Measurements from ENCODE around the gene TPGS2.
"Not testable (repeated sequence)": the region's sequence is repeated elsewhere in the genome, so short reads cannot be mapped to it uniquely, and the experiment has no call there.

The TPGS2 gene

GRCh38 chr18:36821681-36822080 lies 7.1 kb downstream of the TPGS2 start:
- no peak for DNase-seq (ENCODE audit: low spot score)

- no peak for DNase-seq (ENCODE audit: low spot score)
Measured at GRCh38 chr18:36819621-36820020, 9.2 kb downstream of the TPGS2 start.

- DNase-seq (ENCODE audit: low spot score): no peak
Measured at GRCh38 chr18:36818652-36819051, 10.2 kb downstream of the TPGS2 start.

GRCh38 chr18:36817039-36817438 lies 11.8 kb downstream of the TPGS2 start:
- DNase-seq (ENCODE audit: low spot score): no peak

- DNase-seq (ENCODE audit: low spot score): not testable (repeated sequence)
Measured at GRCh38 chr18:36816096-36816495, 12.7 kb downstream of the TPGS2 start.

GRCh38 chr18:36814994-36815393 lies 13.8 kb downstream of the TPGS2 start:
- DNase-seq (ENCODE audit: low spot score): no peak

- DNase-seq (ENCODE audit: low spot score): no peak
Measured at GRCh38 chr18:36813824-36814223, 15.0 kb downstream of the TPGS2 start.

- DNase-seq (ENCODE audit: low spot score): no peak
Measured at GRCh38 chr18:36813101-36813775, 15.6 kb downstream of the TPGS2 start.

- no peak for DNase-seq (ENCODE audit: low spot score)
Measured at GRCh38 chr18:36812678-36813077, 16.1 kb downstream of the TPGS2 start.

GRCh38 chr18:36811955-36812354 lies 16.8 kb downstream of the TPGS2 start:
- no peak for DNase-seq (ENCODE audit: low spot score)

GRCh38 chr18:36811430-36811829 lies 17.4 kb downstream of the TPGS2 start:
- no peak for DNase-seq (ENCODE audit: low spot score)

- peak; percentile 80 for DNase-seq (ENCODE audit: low spot score)
Measured at GRCh38 chr18:36809590-36810381, 19.0 kb downstream of the TPGS2 start.

GRCh38 chr18:36808681-36809080 lies 20.1 kb downstream of the TPGS2 start:
- no peak for DNase-seq (ENCODE audit: low spot score)

GRCh38 chr18:36805105-36805504 lies 23.7 kb downstream of the TPGS2 start:
- no peak for DNase-seq (ENCODE audit: low spot score)

- no peak for DNase-seq (ENCODE audit: low spot score)
Measured at GRCh38 chr18:36798738-36799473, 29.9 kb downstream of the TPGS2 start.

GRCh38 chr18:36792634-36793283 lies 36.0 kb downstream of the TPGS2 start:
- no peak for DNase-seq (ENCODE audit: low spot score)

GRCh38 chr18:36786686-36787085 lies 42.1 kb downstream of the TPGS2 start:
- DNase-seq (ENCODE audit: low spot score): no peak

- DNase-seq (ENCODE audit: low spot score): no peak
Measured at GRCh38 chr18:36783792-36784191, 45.0 kb downstream of the TPGS2 start.

GRCh38 chr18:36782710-36783109 lies 46.1 kb downstream of the TPGS2 start:
- DNase-seq (ENCODE audit: low spot score): no peak

- no peak for DNase-seq (ENCODE audit: low spot score)
Measured at GRCh38 chr18:36780748-36781147, 48.1 kb downstream of the TPGS2 start.

GRCh38 chr18:36777566-36777965 lies 51.2 kb downstream of the TPGS2 start:
- no peak for DNase-seq (ENCODE audit: low spot score)

GRCh38 chr18:36776650-36777049 lies 52.2 kb downstream of the TPGS2 start:
- no peak for DNase-seq (ENCODE audit: low spot score)
